HG03575 (cell line): ENCODE data around the gene CSH2.

Experiments used
- ATAC-seq: cut with Tn5 transposase; IDR thresholded peaks from one replicate; pipeline ENCODE4 v1.9.1; 2021; ENCODE audit not compliant: unreplicated experiment, insufficient number of reproducible peaks, low FRiP score; ENCODE audit errors: extremely low read depth

The CSH2 gene

DNA sequence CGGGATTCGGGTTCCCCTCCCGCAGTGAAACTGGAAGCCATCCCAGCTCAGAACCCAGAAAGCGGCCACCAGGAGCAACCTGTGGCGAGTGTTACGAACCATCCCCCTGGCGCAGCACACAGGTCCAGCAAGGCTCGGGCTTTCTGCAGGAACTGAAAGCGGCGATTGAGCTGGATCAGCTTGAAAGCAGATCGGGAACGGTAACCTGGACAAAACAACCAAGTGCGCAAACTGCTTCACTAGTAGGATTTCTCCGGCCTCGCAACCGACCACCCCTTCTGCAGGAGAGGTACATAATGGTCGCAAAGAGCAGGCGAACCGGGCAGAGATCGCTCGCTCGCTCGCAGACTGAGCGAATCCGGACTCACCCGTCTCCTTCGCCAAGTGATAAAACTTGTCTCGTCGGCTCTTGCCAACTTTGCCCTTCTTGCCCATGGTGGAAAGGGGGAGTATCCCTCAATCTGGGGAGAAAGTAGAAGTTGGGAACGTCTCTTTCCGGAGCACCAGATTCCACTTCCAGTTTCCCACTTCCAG is 46.9 kb downstream of the CSH2 start:
- no peak for ATAC-seq

DNA sequence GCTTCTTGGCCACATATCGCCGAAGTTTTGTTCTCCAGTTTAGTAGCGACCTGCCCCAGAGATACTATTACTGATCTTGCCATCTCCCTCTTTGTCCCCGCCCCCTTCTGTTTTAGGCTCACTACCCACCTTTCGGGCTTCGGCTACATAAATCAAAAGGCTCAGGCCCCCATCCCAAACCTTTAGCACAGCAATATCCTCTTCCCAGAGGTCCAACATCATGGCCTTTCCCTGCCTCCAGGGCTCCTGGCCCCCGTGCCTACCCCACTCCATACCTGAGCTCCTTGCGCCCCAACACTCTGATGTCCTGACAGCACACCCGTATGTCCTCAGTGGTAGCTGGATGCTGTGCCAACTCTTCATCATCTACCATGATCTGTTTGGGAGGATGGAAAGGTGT is 49.1 kb downstream of the CSH2 start:
- ATAC-seq, result no peak

DNA sequence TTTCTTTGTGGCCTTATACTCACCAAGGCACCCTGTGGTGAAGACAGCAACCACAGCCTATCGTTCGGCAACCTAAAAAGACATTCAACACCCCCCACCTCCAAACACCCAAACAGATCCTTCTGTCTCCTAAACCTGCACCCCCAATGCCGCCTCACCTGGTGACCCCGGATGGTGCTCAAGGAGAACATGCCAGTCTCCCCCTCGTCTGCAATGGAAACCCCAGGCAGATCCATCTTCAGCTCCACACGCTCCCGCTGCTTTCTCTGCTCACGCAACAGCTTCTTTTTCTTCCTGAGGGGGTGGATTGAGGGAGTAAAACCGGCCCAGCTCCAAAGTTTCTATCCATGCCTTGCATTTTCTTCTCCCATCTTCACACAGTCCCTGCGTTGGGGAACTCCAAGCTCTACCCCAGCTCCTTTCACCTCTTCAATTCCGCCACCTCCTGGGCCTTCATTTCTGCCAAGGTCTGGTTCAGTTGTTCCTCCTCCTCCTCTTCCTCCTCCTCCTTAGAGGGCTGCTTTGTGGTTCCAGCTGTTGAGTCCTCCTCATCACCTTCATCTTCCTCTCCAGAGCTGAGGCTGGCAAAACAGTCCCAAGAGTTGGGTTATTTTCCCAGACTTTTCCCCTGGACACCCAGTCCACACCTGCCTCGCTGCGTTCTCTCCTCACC is 49.7 kb downstream of the CSH2 start:
- ATAC-seq, result no peak

DNA sequence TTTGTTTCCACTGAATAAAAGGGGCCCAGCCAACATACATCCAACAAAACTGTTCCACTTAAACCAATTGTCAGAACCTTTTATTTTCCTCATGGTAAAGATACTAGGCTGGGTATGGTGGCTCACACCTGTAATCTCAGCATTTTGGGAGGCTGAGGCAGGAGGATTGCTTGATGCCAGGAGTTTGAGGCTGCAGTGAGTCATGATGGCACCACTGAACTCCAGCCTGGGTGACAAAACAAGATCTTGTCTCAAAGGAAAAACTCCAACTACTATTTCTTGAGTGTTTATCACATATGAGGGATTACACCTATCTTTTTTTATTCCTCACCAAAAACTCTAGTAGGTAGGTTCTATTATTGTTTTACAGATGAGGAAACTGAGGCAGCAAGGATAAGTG is 50.9 kb downstream of the CSH2 start:
- ATAC-seq, result no peak
